IPS-11a (cell line): ENCODE results near the gene GBF1.

Source experiments
- H3K4me3 ChIP-seq: one replicate; pipeline ENCODE4 v1.5.1; 2013; ENCODE audit warnings: low read depth, low read length, control low read depth

GBF1 gene

GRCh38 chr10:102393411-102394078 is 148.2 kb downstream of the GBF1 start:
- peak overlapping the region; percentile 69 for H3K4me3 ChIP-seq

DNA sequence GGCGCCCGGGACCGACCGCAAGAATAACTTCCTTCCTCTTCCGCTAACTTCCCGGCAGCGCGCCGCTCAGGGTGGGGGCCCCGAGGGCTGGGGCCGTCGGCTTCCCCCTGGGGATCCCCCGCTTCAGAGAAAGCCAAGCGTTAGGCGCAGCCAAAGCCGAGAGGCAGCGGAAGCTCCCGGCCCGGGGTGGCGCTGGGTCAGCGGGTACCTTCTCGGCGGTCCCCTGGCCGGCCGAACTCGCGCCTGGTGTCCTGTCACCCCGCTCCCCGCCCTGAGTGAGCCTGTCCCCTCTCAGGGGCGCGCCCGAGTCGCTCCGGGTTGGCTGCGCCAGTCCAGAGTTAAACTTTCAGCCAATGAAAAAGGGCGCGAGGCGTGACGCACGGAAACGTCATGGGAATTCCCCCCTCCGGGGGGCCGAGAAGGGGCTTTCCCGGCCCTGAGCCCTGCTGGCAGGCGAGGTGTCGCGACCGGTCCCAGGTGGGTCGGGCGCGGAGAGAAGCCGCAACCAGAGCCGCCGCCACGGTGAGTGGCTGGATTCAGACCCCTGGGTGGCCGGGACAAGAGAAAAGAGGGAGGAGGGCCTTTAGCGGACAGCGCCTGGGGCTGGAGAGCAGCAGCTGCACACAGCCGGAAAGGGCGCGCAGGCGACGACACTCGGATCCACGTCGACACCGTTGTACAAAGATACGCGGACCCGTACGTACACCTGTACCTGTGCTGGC is 148.9 kb downstream of the GBF1 start:
- H3K4me3 ChIP-seq = peak overlapping the region; percentile 69

DNA sequence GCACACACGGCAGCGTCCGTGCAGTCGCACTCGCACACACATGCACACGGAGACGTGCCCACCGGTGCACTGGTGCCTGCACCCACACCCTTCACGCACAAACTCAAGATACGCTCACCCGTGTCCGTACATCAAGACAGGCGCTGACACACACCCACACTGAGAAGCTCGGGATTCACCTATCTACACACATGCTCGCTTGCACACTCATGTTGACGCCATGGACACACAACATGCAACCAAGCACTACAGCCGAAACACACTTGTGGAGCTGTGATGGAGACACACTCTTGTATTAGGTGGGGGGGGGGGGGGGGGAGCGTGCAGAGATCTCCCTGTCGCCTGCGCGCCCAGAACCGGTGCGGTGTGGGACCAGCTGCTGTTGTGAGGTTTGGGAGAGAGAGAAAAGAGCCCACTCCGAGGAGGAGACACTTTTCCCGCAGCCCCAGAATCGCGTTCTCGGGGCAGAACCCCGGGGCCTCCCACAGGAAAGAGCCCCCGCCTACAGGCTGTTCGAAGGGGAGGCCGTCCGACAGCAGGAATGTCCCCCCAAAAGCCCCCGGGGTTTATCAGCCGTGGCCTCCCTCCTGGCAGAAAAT is 149.6 kb downstream of the GBF1 start:
- H3K4me3 ChIP-seq = peak overlapping the region; percentile 69

- peak within 1 kb of the TSS; percentile 69 for H3K4me3 ChIP-seq
These were observed 150.3 kb downstream of the GBF1 start, which contains the start of gene NFKB2 for GRCh38 chr10:102395400-102396316. TSS of gene NFKB2 (plus strand) at chr10:102395705. CDS start at chr10:102395960, 255 bp downstream.

DNA sequence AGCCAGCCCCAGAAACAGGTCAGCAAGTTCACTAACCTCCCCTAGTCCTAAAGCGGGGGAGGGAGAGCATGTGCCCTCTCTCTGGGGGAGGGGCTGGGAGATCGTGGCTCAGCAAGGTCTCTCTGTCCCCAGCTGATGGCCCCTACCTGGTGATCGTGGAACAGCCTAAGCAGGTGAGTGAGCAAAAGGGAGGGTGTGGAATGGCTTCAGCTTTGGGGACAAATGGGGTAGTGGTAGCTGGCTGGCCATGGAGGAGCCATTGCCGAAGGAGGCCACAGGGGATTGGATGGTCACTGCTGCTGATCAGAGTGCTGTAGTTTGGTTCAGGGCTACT is 151.0 kb downstream of the GBF1 start:
- peak overlapping the region; percentile 69 for H3K4me3 ChIP-seq

- H3K4me3 ChIP-seq = no peak overlapping the region
These were observed 151.4 kb downstream of the GBF1 start for GRCh38 chr10:102396730-102397151.

DNA sequence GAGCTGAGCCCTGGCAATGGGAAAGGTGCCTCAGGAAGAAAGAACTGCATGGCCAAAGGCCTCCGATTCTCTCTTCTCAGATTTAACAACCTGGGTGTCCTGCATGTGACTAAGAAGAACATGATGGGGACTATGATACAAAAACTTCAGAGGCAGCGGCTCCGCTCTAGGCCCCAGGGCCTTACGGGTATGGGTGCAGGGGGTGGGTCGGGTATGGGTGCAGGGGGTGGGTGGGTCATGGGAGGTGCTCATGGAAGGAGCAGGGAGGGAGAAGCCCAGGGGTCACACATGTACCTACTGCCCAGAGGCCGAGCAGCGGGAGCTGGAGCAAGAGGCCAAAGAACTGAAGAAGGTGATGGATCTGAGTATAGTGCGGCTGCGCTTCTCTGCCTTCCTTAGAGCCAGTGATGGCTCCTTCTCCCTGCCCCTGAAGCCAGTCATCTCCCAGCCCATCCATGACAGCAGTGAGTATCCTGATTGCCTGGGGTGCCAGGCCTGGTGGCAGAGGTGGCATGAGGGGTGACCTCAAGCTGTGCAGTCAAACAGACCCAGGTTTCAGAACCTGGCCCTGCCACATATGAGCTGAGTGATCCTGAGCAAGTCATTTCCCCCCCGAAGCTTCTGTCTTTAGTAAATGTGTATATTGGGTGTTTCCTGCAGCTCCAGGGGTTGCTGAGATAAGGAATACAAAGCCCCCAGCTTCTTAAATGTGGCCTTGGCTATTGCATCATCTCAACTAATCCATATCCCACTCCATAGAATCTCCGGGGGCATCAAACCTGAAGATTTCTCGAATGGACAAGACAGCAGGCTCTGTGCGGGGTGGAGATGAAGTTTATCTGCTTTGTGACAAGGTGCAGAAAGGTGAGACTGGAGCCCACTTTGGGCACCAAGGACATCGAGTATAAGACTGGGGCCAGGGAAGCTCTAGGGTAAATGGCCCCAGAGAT is 152.2 kb downstream of the GBF1 start:
- H3K4me3 ChIP-seq = no peak overlapping the region

DNA sequence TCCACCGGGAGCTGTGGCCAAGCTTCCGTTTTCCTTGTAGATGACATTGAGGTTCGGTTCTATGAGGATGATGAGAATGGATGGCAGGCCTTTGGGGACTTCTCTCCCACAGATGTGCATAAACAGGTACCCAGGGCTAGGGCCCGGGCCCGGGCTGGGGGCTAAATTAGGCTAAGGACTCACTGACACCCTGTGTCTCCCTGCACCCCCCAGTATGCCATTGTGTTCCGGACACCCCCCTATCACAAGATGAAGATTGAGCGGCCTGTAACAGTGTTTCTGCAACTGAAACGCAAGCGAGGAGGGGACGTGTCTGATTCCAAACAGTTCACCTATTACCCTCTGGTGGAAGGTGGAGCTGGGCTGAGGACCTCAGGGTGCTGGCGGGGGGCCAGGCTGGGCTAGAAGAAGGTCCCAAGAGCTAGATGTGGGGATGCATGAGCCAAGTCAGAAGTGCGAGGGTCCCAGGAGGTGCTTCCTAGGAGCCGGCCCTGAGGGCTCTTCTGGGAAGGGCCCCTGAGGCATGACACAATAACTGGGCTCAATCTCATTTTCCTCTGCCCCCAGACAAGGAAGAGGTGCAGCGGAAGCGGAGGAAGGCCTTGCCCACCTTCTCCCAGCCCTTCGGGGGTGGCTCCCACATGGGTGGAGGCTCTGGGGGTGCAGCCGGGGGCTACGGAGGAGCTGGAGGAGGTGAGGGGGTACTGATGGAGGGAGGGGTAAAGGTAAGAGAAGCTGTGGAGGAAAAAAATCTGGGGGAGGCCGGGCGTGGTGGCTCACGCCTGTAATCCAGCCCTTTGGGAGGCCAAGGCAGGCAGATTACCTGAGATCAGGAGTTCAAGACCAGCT is 153.1 kb downstream of the GBF1 start:
- no peak overlapping the region for H3K4me3 ChIP-seq

DNA sequence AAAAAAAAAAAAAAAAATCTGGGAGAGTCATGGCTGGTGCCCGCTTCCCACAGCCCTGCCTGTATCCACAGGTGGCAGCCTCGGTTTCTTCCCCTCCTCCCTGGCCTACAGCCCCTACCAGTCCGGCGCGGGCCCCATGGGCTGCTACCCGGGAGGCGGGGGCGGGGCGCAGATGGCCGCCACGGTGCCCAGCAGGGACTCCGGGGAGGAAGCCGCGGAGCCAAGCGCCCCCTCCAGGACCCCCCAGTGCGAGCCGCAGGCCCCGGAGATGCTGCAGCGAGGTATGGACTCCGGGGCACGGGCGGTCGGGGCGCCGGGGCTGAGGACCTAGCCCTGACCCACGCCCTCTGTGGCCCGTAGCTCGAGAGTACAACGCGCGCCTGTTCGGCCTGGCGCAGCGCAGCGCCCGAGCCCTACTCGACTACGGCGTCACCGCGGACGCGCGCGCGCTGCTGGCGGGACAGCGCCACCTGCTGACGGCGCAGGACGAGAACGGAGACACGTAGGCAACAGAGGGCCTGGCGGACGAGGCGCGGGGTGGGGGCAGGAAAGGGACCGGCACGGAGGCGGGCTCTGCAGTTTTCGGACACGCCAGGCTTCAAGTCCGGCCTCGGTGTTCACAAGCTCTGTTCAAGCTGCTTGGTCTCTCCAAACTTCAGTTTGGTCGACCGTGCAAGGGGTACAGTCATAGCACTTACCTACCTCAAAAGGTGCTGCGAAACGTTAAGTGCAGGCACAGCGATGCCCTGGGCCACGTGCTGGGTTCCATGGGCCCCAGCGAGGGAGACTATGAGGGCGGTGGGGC is 154.1 kb downstream of the GBF1 start:
- peak overlapping the region; percentile 10 for H3K4me3 ChIP-seq

DNA sequence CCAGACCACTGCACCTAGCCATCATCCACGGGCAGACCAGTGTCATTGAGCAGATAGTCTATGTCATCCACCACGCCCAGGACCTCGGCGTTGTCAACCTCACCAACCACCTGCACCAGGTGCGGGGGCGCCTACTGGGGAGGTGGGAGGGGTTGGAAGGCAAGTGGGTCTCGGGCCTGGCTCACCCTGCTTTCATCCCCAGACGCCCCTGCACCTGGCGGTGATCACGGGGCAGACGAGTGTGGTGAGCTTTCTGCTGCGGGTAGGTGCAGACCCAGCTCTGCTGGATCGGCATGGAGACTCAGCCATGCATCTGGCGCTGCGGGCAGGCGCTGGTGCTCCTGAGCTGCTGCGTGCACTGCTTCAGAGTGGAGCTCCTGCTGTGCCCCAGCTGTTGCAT is 154.7 kb downstream of the GBF1 start:
- no peak overlapping the region for H3K4me3 ChIP-seq

DNA sequence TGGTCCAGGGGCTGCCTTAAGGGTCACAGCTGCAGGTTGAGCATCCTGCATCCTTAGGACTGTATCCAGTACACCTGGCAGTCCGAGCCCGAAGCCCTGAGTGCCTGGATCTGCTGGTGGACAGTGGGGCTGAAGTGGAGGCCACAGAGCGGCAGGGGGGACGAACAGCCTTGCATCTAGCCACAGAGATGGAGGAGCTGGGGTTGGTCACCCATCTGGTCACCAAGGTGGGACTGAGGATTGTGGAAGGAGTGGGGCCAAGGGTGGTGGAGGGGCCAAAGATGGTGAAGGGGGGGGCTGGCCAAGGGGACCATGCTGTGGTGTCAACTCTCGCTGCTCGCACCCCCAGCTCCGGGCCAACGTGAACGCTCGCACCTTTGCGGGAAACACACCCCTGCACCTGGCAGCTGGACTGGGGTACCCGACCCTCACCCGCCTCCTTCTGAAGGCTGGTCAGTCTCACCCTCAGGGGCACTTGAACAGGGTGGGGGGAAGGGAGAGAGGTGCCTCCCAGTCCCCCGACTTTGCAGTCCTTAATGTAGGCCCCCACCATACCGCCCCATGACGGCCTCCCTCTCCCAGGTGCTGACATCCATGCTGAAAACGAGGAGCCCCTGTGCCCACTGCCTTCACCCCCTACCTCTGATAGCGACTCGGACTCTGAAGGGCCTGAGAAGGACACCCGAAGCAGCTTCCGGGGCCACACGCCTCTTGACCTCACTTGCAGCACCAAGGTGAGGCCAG is 155.4 kb downstream of the GBF1 start:
- no peak overlapping the region for H3K4me3 ChIP-seq

DNA sequence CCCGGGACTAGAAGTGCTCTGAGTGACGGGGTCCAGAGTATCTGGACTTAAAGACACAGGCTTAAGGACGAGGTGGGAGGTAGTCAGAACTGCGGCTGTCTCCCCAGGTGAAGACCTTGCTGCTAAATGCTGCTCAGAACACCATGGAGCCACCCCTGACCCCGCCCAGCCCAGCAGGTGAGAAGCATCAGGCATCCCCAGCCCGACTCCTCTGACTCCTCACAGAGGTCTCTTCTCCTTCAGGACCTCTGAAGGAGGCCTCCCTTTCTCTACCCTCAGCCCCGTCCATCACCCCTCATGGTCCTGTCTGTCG is 156.0 kb downstream of the GBF1 start:
- no peak overlapping the region for H3K4me3 ChIP-seq

GRCh38 chr10:102401735-102402511 is 156.6 kb downstream of the GBF1 start:
- H3K4me3 ChIP-seq = no peak overlapping the region

GRCh38 chr10:102402512-102402896 is 157.2 kb downstream of the GBF1 start:
- no peak overlapping the region for H3K4me3 ChIP-seq

GRCh38 chr10:102403115-102403514 is 157.8 kb downstream of the GBF1 start:
- H3K4me3 ChIP-seq = no peak overlapping the region

DNA sequence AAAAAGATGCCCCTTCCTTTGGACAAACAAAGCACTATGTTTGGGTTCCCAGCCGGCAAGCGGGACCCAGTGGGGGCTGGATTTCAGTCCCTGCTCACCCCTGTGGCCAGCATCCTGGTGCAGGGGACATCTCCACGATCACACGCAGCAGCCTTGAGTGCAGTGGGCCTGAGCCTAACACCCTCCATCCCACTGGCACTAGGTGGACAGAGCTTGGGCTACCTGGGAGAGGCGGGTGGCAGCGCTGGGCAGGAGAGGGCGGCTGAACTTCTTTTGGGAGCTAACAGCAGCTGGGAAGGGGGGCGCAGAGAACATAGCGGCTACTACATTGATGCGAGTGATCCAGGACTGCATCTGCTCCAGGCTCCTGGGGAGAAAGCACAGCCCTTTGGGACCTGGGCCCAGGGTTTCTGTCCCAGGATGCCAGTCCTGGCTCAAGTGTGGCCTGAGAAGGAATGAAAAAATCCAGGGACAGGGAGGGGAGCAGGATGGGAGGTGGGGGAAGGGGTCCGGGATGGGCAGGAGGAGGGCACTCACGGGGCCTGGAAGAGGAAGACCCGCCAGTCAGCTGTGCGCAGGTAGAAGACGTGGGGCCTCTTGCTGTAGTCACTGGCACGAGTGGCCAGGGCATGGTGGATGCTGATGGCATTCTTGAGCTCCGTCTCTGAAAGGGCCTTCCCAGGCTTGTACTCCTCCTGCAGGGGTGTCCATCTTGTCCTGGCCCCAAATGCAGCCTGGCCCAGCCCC is 159.2 kb downstream of the GBF1 start:
- H3K4me3 ChIP-seq = no peak overlapping the region
